K562 (cell line): ENCODE results near the gene LASP1NB.

ENCODE experiments used
- ATAC-seq: fragments of 200-7000 bp; cut with Tn5 transposase; 3 replicates; pipeline ENCODE4 v1.9.1; 2020; ENCODE audit warnings: moderate library complexity
- BruUV-seq: library from RNA; stranded (reverse); fragments of 400-500 nt; replicated peaks from 2 replicates; lab custom pipeline; 2021; lab: Mats Ljungman, UMichigan
- CTCF ChIA-PET: fragments of 300-600 bp; formaldehyde crosslinking; extraction: SDS; loops from one replicate; lab custom pipeline; 2021; ENCODE audit warnings: low intra/inter-chr PET ratio; lab: Yijun Ruan, JAX
- POLR2A ChIA-PET: fragments of 300-600, 350-650 bp; sonication (Branson Sonifier 250); formaldehyde crosslinking; extraction: SDS; loops from one replicate; lab custom pipeline; 2021; ENCODE audit warnings: antibody characterized with exemption, inconsistent platforms; lab: Yijun Ruan, JAX
- DNase-seq, 4 experiments: peaks; one replicate each; pipeline versions ENCODE4 v3.0.0 to v3.0.0-alpha.2; 2011 to 2018; ENCODE audit warnings: low spot score in 3 of 4, mixed read lengths in 3 of 4; ENCODE audit errors: extremely low read depth in 1 of 4
- FAIRE-seq: peaks from 2 replicates; lab custom pipeline; 2011; peaks lifted over from hg19 to GRCh38; lab: Jason Lieb, UNC
- H2AFZ ChIP-seq: 2 replicates; pipeline ENCODE4 v1.6.0; 2011; ENCODE audit warnings: low read depth, low read length, control low read depth, inconsistent platforms
- H3K27ac ChIP-seq: fragments of 200-600 bp; 3 replicates; pipeline ENCODE4 v1.8.0; 2011; ENCODE audit warnings: low read depth, mild to moderate bottlenecking, control low read depth, inconsistent platforms, low read length, moderate library complexity, mixed read lengths; ENCODE audit errors: extremely low read depth
- H3K27me3 ChIP-seq, 2 experiments: fragments of 300-600 bp in 1 of 2; 2 replicates in 1 of 2; 3 replicates in 1 of 2; pipeline versions ENCODE4 v1.6.0 to v1.8.0; 2011; ENCODE audit warnings: inconsistent platforms in 2 of 2, low read length in 2 of 2, mild to moderate bottlenecking in 1 of 2, mixed read lengths in 1 of 2, moderate library complexity in 1 of 2; ENCODE audit not compliant: control insufficient read depth in 2 of 2, insufficient read depth in 2 of 2
- H3K36me3 ChIP-seq: fragments of 300-600 bp; 3 replicates; pipeline ENCODE4 v1.8.0; 2011; ENCODE audit warnings: mild to moderate bottlenecking, low read length, inconsistent platforms; ENCODE audit not compliant: control insufficient read depth, insufficient read depth
- H3K4me1 ChIP-seq, 2 experiments: fragments of 200-600 bp in 1 of 2; replicated peaks in 1 of 2; 2 replicates in 1 of 2; 3 replicates in 1 of 2; pipeline versions ENCODE4 v1.5.1 to v1.8.0; 2011; ENCODE audit warnings: inconsistent platforms in 2 of 2, low read length in 2 of 2, mild to moderate bottlenecking in 1 of 2, mixed read lengths in 1 of 2, moderate library complexity in 1 of 2; ENCODE audit not compliant: control insufficient read depth in 2 of 2, insufficient read depth in 2 of 2
- H3K4me2 ChIP-seq: 2 replicates; pipeline ENCODE4 v1.6.1; 2011; ENCODE audit warnings: low read length, control low read depth, inconsistent platforms, mixed read lengths; ENCODE audit not compliant: insufficient read depth
- H3K4me3 ChIP-seq: fragments of 200-600 bp; sonication (generic), shearing (Covaris generic); 2 replicates; pipeline ENCODE4 v1.5.1; 2016; ENCODE audit warnings: control low read depth, inconsistent platforms
- H3K79me2 ChIP-seq: fragments of 200-600 bp; 3 replicates; pipeline ENCODE4 v1.8.0; 2011; ENCODE audit warnings: low read length, inconsistent platforms; ENCODE audit not compliant: control insufficient read depth, insufficient read depth
- H3K9ac ChIP-seq, 2 experiments: 2 replicates each; pipeline versions ENCODE4 v1.6.0 to v1.6.1; 2011; ENCODE audit warnings: low read depth in 2 of 2, low read length in 2 of 2, control low read depth in 1 of 2, inconsistent platforms in 1 of 2, mild to moderate bottlenecking in 1 of 2, mixed read lengths in 1 of 2; ENCODE audit not compliant: insufficient read depth in 1 of 2
- H3K9me1 ChIP-seq: one replicate; pipeline ENCODE4 v1.6.0; 2011; ENCODE audit warnings: inconsistent platforms, mild to moderate bottlenecking, low read length, moderate library complexity; ENCODE audit not compliant: control insufficient read depth, insufficient read depth
- H3K9me3 ChIP-seq: replicated peaks from 2 replicates; pipeline ENCODE4 v1.5.1; 2011; ENCODE audit warnings: low read depth, low read length, inconsistent platforms; ENCODE audit not compliant: control insufficient read depth, insufficient read depth
- H4K20me1 ChIP-seq: replicated peaks from 2 replicates; pipeline ENCODE4 v1.6.1; 2011; ENCODE audit warnings: low read length, inconsistent platforms, mixed read lengths; ENCODE audit not compliant: control insufficient read depth, insufficient read depth
- BCL6 ChIP-seq: fragments of 250-450 bp; sonication (Bioruptor Pico); IDR thresholded peaks from 2 replicates; pipeline ENCODE4 v1.4.0; 2020
- NFIC ChIP-seq: fragments of 450-650 bp; IDR thresholded peaks from 2 replicates; pipeline ENCODE4 v1.6.1; 2017; ENCODE audit warnings: mild to moderate bottlenecking, inconsistent platforms
- POLR2A ChIP-seq: fragments of 450-650 bp; conservative IDR thresholded peaks from 2 replicates; pipeline ENCODE4 v1.6.1; 2016
- POLR2G ChIP-seq: fragments of 200-400 bp; formaldehyde crosslinking; IDR thresholded peaks from 2 replicates; pipeline ENCODE4 v1.6.1; 2017; ENCODE audit warnings: low read depth, mild to moderate bottlenecking, antibody characterized with exemption, low read length, moderate library complexity
- RBM22 ChIP-seq: fragments of 200-400 bp; formaldehyde crosslinking; IDR thresholded peaks from 2 replicates; pipeline ENCODE4 v1.6.1; 2018; ENCODE audit warnings: low read length, low read depth; ENCODE audit not compliant: poor library complexity, severe bottlenecking
- SMC3 ChIP-seq: conservative IDR thresholded peaks from 2 replicates; pipeline ENCODE4 v1.6.1; 2011; ENCODE audit warnings: low read depth, low read length, improper control_type of control experiment; ENCODE audit not compliant: insufficient read depth
- WGBS: fragments of 100-300 bp; shearing (Covaris generic); methylation state at CpG from one replicate; pipeline ENCODE4 v1.1.6; 2016; ENCODE audit warnings: low coverage, mixed read lengths; ENCODE audit not compliant: insufficient coverage; ENCODE audit errors: missing lambda C conversion rate; 5-methylcytosine and 5-hydroxymethylcytosine counted together
- in situ Hi-C: fragments of 300-500 bp; cut with MboI; formaldehyde crosslinking; loops from 4 replicates; pipeline ENCODE4 v1.15.0; 2018; ENCODE audit warnings: inconsistent platforms, mixed read lengths
- intact Hi-C: fragments of 100-400 bp; cut with micrococcal nuclease; formaldehyde crosslinking; loops from 2 replicates; pipeline ENCODE4 v1.14.2; 2022
- TF ChIP-seq, protein P1 (sequence below): fragments of 250-450 bp; sonication (Bioruptor Pico); IDR thresholded peaks from 2 replicates; pipeline ENCODE4 v1.4.0; 2020; ENCODE audit warnings: mild to moderate bottlenecking, moderate library complexity

LASP1NB gene

DNA sequence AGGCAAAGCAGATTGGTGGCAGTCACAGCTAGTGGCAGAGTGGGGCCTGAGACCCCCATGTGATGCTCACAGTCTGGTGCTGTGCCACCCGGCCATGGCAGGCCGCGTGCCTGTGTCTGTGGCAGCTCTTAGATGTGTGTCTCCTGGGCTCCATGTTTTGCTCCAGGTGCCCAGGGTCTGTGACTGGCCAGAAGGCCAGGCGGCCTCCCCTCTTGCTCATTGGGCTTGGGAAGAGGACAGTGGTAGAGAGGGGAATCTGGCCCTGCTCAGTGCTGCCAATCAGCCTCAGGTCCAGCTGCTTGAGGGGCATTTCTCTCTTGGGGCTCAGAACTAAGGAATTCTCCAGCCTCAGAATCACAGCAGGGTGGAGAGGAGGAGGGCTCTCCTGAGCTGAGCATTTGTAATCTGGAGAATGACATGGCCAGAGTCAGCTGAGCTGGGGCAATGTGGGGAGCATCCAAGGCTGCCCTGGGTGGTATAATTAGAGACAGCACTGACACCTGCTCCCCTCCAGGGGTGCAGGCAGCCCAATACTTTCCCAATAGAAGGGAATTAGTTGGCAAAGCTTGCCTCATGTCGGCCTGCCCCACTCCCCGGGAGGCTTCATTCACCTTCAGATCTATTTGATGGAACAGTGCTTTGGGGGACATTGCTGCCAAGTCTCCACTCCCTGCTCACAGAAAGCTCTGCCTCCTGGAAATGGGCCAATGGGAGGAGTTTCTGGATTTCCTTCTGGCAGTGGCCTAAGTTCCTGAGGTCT lies 2.7 kb upstream of the LASP1NB start:
- Histone ChIP-seq H3K9ac (peak overlapping the region in 1 of 2 experiments; percentile 26; a peak in 1 of 4 replicates), H2AFZ (no peak overlapping the region), H3K36me3 (peaks cover 26% of the 10 kb centered on the region; the same call in 1 of the 3 replicates), H4K20me1 (no peaks in the 10 kb centered on the region; the same call in 1 of the 2 replicates), H3K4me3 (no peak overlapping the region), H3K27me3 (no peaks in the 10 kb centered on the region), H3K4me1 (peaks cover 7 to 9% of the 10 kb centered on the region in 2 experiments; a peak in 3 of 5 replicates), H3K27ac (no peak overlapping the region), H3K9me3 (no peaks in the 10 kb centered on the region), H3K4me2 (no peak overlapping the region), H3K79me2 (no peaks in the 10 kb centered on the region), H3K9me1 (no peaks in the 10 kb centered on the region)
- peak; percentile 22; the same call in 2 of the 3 replicates for ATAC-seq
- TF ChIP-seq POLR2G (peak; percentile 43; the same call in 1 of the 2 replicates), RBM22 (peak; percentile 33), SMC3 (no peak), BCL6 (no peak), POLR2A (0 out of 2 replicates have a peak, but pooled peaks have one; percentile 13), NFIC (peak; percentile 62)
- TF ChIP-seq, protein P1, sequence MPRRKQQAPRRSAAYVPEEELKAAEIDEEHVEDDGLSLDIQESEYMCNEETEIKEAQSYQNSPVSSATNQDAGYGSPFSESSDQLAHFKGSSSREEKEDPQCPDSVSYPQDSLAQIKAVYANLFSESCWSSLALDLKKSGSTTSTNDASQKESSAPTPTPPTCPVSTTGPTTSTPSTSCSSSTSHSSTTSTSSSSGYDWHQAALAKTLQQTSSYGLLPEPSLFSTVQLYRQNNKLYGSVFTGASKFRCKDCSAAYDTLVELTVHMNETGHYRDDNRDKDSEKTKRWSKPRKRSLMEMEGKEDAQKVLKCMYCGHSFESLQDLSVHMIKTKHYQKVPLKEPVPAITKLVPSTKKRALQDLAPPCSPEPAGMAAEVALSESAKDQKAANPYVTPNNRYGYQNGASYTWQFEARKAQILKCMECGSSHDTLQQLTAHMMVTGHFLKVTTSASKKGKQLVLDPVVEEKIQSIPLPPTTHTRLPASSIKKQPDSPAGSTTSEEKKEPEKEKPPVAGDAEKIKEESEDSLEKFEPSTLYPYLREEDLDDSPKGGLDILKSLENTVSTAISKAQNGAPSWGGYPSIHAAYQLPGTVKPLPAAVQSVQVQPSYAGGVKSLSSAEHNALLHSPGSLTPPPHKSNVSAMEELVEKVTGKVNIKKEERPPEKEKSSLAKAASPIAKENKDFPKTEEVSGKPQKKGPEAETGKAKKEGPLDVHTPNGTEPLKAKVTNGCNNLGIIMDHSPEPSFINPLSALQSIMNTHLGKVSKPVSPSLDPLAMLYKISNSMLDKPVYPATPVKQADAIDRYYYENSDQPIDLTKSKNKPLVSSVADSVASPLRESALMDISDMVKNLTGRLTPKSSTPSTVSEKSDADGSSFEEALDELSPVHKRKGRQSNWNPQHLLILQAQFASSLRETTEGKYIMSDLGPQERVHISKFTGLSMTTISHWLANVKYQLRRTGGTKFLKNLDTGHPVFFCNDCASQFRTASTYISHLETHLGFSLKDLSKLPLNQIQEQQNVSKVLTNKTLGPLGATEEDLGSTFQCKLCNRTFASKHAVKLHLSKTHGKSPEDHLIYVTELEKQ (CRISPR knock-in tag) = no peak
- peak in 2 of 4 experiments; percentile 27 to 36 for DNase-seq
- no peak for FAIRE-seq
- in situ Hi-C loops (no loop called here), intact Hi-C loops (no loop called here)
- ChIA-PET CTCF (interaction anchor here (0.5 kb wide), 1 partner anchor 54 kb away, joined by 5 read pairs; no protein-coding TSS in a partner anchor), POLR2A (interaction anchor here (0.7 to 2.5 kb wide), 7 partner anchors 9 to 478 kb away, joined by 3 to 7 read pairs (median 4); no protein-coding TSS in a partner anchor)
- 41% methylated on average over 5 of the region's 6 CpGs for WGBS
- no TSS peak for BruUV-seq
